ENCODE data around the gene ZNF423.

Gene ZNF423

GRCh38 chr16:49766225-49766624, 89.7 kb downstream of the ZNF423 start:
- Histone ChIP-seq H4K20me1 (ENCODE audit: insufficient read depth, low read length) (no peaks in the 10 kb centered on the region), H3K27ac (ENCODE audit: low read depth, low read length, poor library complexity, severe bottlenecking) (no peak overlapping the region), H3K9me3 (ENCODE audit: low read length) (no peaks in the 10 kb centered on the region), H3K9ac (ENCODE audit: low read length) (no peak overlapping the region), H2AFZ (ENCODE audit: low read length) (no peak overlapping the region), H3K4me3 (ENCODE audit: low read depth, low read length, poor library complexity, severe bottlenecking) (no peak overlapping the region), H3K27me3 (ENCODE audit: insufficient read depth, low read length) (no peaks in the 10 kb centered on the region), H3K9me2 (ENCODE audit: low read depth, low read length) (no peaks in the 10 kb centered on the region), H3K36me3 (ENCODE audit: insufficient read depth, low read length) (no peaks in the 10 kb centered on the region), H3K79me2 (ENCODE audit: insufficient read depth, low read length) (no peaks in the 10 kb centered on the region), H3F3A (ENCODE audit: insufficient read depth, low read length) (no peaks in the 10 kb centered on the region), H3K4me1 (ENCODE audit: insufficient read depth, low read length, severe bottlenecking) (no peaks in the 10 kb centered on the region), H3K4me2 (ENCODE audit: low read length) (no peak overlapping the region)
- TF ChIP-seq CTCF (IDR thresholded peaks at IDR 0.05; ENCODE audit: low read length): no peak
- no peak for TF ChIP-seq EZH2 (IDR thresholded peaks at IDR 0.05; ENCODE audit: borderline replicate concordance, low read length)

- H3K9ac ChIP-seq (ENCODE audit: low read length): no peak overlapping the region
- no peak overlapping the region for H3K4me2 ChIP-seq (ENCODE audit: low read length)
- H2AFZ ChIP-seq (ENCODE audit: low read length): no peak overlapping the region
- H3K27me3 ChIP-seq (ENCODE audit: insufficient read depth, low read length): no peaks in the 10 kb centered on the region
- H3K79me2 ChIP-seq (ENCODE audit: insufficient read depth, low read length): no peaks in the 10 kb centered on the region
- no peaks in the 10 kb centered on the region for H4K20me1 ChIP-seq (ENCODE audit: insufficient read depth, low read length)
- no peak for TF ChIP-seq EZH2 (IDR thresholded peaks at IDR 0.05; ENCODE audit: borderline replicate concordance, low read length)
- no peak for TF ChIP-seq CTCF (IDR thresholded peaks at IDR 0.05; ENCODE audit: low read length)
- H3K4me1 ChIP-seq (ENCODE audit: insufficient read depth, low read length, severe bottlenecking): no peaks in the 10 kb centered on the region
- no peak overlapping the region for H3K4me3 ChIP-seq (ENCODE audit: low read depth, low read length, poor library complexity, severe bottlenecking)
- H3K27ac ChIP-seq (ENCODE audit: low read depth, low read length, poor library complexity, severe bottlenecking): no peak overlapping the region
- H3F3A ChIP-seq (ENCODE audit: insufficient read depth, low read length): no peaks in the 10 kb centered on the region
- H3K36me3 ChIP-seq (ENCODE audit: insufficient read depth, low read length): no peaks in the 10 kb centered on the region
- no peaks in the 10 kb centered on the region for H3K9me2 ChIP-seq (ENCODE audit: low read depth, low read length)
- H3K9me3 ChIP-seq (ENCODE audit: low read length): no peaks in the 10 kb centered on the region
Measured at GRCh38 chr16:49763826-49764225, 92.1 kb downstream of the ZNF423 start.

- H3K27me3 ChIP-seq (ENCODE audit: insufficient read depth, low read length): no peaks in the 10 kb centered on the region
Measured at GRCh38 chr16:49760815-49761214, 95.1 kb downstream of the ZNF423 start.

More at GRCh38 chr16:49760815-49761214, 95.1 kb downstream of the ZNF423 start:
- Histone ChIP-seq H3K4me3 (ENCODE audit: low read depth, low read length, poor library complexity, severe bottlenecking) (no peak overlapping the region), H2AFZ (ENCODE audit: low read length) (no peak overlapping the region), H3K9me3 (ENCODE audit: low read length) (no peaks in the 10 kb centered on the region), H3K4me1 (ENCODE audit: insufficient read depth, low read length, severe bottlenecking) (no peaks in the 10 kb centered on the region), H3K4me2 (ENCODE audit: low read length) (no peak overlapping the region), H3K9ac (ENCODE audit: low read length) (no peak overlapping the region), H4K20me1 (ENCODE audit: insufficient read depth, low read length) (no peaks in the 10 kb centered on the region), H3K9me2 (ENCODE audit: low read depth, low read length) (no peaks in the 10 kb centered on the region), H3K36me3 (ENCODE audit: insufficient read depth, low read length) (no peaks in the 10 kb centered on the region), H3K27ac (ENCODE audit: low read depth, low read length, poor library complexity, severe bottlenecking) (no peak overlapping the region), H3F3A (ENCODE audit: insufficient read depth, low read length) (no peaks in the 10 kb centered on the region), H3K79me2 (ENCODE audit: insufficient read depth, low read length) (no peaks in the 10 kb centered on the region)
- TF ChIP-seq EZH2 (IDR thresholded peaks at IDR 0.05; ENCODE audit: borderline replicate concordance, low read length) (no peak), CTCF (IDR thresholded peaks at IDR 0.05; ENCODE audit: low read length) (no peak)
